Superior temporal gyrus (tissue), 1 donor: ENCODE data around the gene MLPH.

Experiments used
- DNase-seq: peaks from one replicate; pipeline ENCODE4 v3.0.0-alpha.2; 2016; ENCODE audit errors: extremely low spot score

Gene MLPH

DNA sequence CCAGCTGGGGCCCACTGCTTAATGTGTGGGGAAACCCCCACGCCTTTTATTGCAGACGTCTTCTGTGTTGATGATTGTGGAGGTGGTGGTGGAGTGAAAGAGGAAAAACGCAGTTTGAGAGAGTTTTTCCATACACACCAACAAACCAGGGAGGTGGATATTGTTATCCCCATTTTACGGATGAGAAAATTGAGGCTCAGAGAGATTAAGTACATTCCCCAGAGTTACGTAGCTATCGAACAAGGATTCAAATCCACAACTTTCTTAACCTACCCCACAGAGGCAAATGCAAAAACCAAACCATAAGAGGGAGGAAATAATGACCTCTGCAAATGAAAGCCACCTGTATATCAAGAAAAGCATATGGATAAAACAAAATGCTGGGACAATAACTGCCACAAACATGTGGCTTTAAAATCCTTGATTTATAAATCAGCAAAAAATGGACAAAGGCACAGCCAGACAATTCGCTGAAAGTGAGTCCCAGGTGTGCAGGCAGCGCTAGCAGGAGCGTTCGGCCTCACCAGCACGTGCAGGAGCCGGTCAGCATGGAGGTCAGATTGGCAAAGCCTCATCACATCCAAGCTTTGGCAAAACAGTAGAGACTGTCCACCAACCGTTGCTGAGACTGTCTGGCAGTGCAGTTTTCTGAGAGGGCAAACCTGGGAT is 116.1 kb downstream of the MLPH start:
- no peak for DNase-seq

DNA sequence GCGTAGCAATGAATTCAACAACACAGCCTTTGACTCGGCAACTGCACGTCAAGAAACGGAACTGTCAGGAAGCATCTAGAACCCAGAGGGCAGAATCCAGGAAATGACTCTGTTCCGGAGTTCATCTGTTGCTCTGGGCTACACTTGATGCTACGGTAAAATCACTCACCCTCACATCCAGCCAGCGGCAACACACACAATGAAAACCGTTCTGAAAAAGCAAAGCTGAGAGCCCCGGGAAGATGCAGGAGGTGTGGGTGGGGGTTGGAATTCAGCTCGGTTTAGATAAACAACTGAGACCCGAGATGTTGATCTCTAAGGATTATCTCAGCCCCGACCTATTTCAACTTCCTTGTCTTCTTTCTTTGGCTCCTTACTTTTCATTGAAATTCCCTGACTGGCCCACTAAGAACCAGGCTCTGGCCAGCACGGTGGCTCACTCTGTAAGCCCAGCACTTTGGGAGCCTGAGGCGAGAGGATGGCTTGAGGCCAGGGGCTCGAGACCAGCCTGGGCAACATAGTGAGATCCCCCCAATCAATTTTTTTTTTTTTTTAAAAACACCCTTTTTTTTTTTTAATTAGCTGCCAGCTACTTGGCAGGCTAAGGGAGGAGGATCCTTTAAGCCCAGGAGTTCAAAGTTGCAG is 116.8 kb downstream of the MLPH start:
- no peak for DNase-seq

GRCh38 chr2:237604391-237604790 is 117.3 kb downstream of the MLPH start:
- no peak for DNase-seq
